GM21515 (cell line): ENCODE results near the gene ASAP3.

ENCODE experiments used
- ATAC-seq: cut with Tn5 transposase; IDR thresholded peaks from one replicate; pipeline ENCODE4 v1.9.1; 2021; ENCODE audit not compliant: unreplicated experiment

ASAP3 gene

DNA sequence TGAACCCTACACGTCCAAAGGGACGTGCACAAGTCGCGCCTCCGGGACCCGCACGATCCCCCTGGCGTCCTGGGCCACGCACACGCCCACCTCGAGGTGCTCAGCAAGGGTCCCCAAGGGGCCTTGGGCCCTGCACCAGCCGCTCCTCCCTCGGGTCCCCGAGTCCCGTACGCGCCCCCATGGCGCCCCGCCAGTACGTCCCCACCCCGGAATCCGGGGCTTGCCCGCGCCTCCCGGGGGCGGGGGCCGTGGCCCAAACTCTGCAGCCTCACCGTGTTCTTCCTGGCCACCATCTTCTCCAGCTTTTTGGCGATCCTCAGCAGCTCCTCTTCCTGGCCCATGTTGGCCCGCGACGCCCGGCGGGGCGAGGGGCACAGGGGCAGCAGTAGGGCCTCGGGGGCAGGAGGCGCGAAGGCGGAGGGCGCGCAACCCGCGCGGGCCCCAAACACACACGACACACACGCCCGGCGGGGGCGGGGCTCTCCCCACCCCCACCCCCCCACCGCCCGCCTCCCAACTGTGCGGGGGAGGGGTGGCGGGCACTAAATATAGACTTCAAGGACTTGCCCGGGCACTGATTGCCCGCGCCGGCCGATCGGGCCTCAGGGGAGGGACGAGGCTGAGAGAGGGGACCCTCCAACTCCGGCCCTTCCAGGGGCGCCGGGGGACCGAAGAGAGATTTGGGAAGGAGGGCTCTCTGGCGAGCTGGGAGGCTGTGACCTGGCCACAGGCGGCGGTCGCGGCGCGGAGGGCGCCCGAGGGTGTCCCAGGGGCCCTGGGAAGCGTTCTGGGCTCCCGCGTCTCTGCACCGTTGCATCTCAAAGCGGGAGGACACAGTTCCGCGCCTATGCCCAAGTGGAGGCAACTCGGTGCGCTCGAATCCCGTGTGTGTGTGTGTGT is 59.4 kb downstream of the ASAP3 start, which contains the start of gene TCEA3:
TCEA3 (minus strand) TSS at position 456 of the 900 bp plus-strand sequence; CDS start at position 341, 115 bp downstream.
- no peak for ATAC-seq

DNA sequence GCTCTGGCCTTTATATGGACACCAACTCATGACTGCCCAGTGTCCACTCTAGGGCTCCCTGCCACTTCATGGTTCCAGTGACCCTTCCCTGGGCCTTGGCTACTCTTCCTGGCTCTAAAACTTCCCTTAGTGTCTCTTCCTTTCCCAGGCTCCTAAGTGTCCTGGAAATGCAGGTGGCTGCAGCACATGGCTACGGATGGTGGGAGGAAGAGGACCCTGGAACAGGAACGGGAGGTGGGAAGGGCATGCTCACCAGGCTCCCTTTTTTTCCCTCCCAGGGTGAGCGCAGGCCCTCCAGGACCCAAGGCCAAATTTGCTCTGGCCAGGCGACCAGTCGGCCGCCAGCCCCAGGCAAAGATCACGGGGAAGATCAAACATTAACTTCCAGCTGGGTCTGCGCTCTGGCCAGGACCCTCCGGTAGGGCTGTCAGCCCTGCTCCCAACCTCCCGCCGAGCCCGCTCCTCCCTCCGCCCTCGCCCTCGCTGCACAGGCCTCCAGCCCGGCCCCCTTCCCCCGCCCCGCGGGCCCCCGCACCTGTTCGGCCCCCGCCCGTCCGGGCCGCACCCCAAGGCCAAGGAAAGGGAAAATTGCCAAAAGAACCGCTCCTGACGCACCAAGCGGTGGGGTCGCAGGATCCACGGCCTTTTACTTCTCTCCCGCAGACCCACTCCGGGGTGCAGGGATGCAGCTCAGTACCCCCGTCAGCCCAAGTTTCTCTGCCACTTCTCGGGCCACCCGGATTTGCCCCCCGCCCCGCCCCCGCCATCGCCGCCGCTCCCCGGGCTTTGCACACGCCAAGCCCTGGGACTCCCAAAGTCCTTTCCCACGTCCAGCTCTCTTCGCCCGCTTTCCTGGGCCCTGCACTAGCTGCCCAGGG is 60.3 kb downstream of the ASAP3 start:
- ATAC-seq = no peak

DNA sequence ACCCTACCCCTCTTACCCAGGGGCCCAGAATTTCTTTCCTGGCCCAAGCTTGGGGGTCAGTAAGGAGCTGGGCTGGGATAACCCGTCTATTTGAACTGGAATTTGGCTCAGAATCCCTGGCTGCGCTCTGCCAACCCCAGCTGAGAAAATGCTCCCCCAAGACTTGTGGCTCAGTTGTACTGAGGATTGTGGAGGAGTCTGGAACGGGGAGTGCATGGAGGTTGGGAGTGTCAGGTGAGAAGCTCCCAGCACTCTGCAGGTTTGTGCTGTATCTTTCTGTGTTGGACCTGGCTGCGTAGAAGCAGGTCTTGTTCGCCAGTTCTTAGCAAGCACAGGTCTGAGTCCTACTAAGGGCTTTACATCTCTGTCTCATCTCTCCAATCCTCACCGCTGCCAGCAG is 61.0 kb downstream of the ASAP3 start:
- no peak for ATAC-seq

DNA sequence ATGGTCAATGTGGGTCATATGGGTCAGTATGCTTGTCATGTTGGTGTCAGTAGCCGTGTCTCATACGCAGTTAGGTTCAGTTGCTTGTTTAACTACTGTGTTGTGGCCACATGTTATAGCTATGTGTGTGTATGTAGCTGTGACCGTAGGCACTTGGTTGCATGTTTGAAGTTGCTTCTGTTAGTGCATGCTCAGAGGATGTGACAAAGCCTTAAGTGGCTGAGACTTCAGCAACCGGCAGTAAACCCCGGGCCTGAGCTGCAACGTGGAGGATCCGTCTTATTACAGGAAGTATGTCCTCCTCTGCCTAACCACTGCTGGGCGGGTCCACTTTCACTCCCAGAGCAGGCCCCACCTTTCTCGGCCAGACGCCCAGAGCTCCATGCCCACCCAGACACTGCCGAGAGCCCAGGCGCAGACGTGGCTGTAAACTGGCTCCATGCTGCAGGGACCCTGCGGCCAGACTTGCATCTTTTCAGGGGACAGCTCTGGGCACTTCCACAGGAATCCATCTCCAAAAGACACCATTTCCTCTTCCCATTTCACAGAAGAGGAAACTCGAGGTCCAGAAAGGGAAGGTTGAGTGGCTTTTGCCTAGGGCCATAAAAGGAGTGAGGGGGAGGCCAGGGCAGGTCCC is 61.6 kb downstream of the ASAP3 start:
- ATAC-seq = no peak

DNA sequence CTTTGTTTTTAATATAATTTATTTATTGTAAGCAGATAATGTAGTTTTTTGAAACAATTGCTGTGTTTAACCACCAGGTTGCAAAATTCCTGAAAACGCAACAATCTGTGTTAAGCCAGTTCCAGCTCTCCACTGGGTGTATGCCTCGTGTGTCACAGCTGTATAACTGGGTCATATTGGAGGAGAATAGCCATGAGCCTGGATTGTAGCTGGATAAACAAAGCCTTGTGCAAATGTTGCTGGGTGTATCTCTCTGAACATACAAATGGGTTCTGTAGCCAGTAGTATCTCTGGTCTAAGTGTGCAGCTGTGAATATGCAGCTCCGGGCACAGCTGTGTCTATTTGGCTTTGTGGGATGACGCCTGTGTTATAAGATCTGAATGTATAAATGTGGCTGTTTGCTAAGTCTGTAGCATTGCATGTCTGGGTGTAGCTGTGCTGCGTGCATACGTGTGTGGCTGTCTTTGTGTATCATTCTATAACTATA is 62.2 kb downstream of the ASAP3 start:
- ATAC-seq = no peak

DNA sequence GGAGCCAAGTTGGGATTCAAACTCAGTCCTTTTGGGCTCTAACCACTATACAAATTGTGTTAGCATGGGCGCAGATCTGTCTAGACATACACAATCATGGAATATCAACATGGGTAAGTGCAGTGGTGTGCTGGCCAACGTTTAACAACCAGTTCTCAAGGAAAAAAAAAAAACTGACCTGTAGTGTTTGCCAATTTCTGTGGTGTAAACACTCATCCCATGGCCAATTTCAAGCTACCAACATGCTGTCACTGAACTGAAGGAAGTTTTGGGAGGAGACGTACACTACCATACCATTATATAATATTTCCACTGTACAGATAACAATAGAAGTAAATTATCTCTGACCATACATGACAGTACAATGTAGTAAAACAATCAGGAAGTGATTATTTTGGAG is 62.6 kb downstream of the ASAP3 start:
- no peak for ATAC-seq

DNA sequence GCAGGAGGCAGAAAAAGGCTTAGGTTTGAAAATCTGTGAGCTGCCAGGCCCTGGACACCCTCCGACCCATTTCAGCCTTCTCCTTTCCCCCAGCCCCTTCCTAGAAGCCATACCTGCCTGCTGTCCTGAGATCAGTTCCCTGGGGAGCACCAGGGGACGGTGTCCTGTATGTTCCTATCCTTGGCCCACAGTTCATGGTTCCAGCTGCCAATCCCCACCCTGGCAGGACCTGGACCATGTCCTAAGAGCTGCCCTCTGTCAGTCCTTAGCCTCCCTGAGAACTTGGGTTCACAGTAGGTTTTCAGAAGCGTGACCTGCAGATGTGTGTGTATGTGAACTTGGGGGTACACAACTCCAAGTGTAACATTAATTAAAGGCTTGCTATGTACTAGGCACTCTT is 63.2 kb downstream of the ASAP3 start:
- no peak for ATAC-seq

DNA sequence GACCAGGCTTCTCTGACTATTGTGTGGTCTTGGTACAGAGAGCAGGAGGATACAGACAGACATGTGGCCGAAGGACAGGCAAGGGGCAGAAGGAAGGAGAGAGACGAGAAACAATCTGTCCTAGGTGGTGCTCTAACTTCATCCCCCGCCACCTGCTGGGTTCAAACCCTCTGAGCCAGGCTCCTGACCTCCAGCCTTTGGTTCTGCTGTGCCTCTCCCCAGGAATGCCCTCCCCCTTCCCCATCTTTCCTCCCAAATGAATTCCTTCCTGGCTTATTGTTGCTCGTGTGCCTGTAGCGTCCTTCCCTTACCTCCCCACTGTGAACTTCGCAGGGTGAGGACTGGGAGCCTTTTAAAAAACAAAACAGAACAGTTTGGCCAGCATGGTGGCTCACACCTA is 64.8 kb downstream of the ASAP3 start:
- ATAC-seq = no peak

DNA sequence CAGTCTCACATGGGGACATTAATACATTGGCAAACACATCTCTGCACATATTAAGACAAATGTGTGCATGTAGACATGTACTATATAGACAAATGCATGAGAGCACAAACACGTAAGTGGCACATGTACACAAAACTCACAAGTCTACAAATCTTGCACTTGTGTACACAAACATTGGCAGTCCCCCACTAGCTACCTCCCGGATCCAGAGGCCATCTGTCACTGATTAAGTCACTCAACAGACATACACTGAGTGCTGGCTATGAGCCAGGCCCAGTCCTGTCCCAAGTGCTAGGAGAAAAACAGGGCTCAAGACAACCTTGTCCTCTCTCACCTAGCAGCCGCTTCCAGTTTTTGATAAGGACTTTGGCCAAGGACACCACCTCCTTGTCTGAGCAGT is 66.4 kb downstream of the ASAP3 start:
- ATAC-seq = no peak

DNA sequence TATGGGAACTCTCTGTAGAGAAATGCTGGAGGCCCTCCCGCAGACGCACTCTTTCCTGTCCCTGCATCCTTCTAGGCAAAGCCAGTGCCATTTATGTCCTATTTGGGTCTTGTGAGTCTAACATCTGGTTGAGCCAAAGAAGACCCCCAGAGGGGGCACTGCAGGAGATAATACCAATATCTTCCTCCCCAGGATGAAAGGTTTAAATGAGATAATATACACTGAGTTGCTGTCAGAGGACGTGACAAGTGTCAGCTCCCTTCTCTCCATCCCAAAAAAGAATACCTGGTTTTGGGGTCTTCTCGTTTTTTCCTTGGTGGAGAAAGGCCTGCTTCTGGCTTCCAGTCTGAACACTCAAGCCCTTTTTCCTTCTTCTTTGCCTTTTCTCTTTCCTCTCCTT is 67.0 kb downstream of the ASAP3 start:
- ATAC-seq = no peak

DNA sequence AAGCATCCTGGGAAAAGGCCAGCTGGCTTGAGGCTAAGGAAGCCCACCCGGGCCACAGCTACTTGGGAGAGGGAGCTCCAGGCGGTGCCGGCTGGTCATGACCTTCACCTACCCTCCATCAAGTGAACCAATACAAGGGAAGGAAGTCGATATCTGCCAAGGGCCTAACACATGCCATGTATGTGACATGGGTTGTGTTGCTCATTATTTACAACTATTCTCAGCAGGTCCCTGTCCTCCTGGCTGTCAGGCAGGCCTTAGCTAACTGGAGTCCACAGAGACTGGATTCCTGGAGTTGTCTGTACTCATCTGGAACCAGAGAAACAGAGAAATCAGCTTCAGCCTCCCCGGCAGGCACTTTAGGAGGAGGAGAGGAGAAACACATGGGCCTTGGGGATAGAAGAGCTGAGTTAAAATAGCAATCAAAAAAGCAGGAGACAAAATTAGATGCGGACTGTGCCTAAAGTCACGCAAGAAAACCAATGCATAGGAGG is 75.1 kb downstream of the ASAP3 start:
- ATAC-seq = no peak

DNA sequence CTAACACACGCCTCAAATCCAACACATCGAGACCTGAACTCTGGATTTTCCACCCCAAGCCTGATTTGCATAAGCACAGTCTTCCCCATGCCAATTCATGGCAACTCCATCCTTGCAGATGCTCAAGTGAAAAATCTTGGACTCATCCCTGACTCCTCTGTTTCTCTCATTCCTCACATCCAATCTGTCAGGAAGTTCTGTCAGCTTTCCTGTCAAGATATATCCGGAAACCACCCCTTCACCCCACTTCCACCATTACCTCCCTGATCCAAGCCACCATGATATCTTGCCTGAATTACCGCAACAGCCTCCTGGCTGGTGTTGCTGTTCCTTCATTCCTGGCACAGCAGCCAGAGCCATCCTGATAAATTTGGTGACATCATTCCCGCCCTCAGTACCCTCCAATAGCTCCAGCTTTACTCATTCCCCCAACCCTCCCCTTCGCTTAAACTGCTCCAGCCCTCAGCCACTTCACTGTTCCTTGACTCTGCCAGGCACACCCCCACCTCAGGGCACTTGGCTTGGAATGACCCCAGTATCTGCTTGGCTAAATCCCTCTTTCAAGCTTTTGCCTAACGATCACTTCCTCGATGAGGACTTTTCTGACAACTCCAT is 76.9 kb downstream of the ASAP3 start:
- no peak for ATAC-seq

DNA sequence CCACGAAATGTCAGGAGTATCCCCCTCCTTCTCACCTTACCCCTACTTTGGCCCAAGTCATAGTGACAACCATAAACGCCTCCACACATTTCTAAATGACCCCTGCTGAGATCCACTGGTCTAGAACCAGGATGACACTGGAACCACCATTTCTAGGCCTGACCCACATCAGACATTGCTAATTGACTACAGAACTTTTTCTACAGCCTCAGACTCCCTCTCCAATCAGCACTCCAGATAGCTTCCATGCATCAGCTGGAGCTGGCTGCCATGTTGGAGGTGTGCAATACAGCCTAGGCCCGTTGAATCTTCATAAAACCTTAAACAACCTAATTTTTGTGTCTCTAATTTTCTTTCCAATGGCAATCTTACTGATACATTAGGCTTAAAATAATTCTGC is 78.0 kb downstream of the ASAP3 start:
- no peak for ATAC-seq

DNA sequence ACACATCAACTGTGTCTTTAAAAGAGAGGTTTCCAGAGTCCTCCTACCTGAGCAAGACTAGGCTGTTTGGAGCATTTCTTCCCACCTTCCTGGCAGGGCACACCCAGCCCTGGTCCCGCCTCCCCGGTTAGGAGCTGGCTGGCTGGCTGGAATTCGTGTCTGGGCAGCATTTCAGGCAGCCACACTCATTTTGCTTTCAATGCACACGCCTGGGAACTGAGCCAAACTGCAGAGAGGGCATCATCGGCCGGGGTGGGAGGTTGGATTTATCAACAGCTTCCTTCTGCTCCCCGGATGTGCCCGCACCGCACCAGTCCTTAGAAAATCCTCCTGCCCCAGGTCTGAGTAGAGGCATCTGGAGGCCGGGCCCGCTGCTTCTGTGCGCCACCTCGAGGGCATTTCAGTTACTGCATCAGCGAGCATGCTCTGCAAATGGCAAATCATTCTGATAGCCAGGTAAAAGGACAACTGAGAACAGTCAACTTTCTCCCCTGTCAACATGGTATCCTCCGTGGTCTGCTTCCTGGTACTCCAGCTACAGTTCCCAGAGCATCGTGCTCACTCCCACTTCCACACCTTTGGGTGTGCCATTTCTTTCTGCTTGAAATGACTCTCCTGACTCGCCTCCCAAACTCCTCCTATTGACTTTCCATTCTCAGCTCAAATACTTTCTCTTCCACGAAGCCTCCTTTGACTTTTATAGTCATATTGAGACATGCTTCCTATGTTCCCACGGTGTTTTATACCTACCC is 80.1 kb downstream of the ASAP3 start:
- ATAC-seq = no peak

DNA sequence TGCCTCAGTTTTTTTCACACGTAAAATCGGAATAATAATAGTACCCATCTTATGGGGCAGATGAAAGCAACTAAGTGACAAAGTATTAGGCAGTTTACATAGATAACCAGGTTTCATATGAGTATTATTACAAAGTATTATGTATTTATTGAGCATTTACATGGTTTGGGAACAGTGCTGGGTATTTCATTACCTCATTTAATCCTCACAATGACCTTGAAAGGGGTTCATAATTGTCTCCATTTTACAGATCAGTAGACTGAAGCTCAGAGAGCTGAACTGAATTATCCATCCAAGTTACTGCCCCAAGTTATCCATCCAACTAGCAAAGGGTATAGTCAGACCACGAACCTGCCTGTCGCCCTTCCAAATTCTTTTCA is 80.6 kb downstream of the ASAP3 start:
- no peak for ATAC-seq

DNA sequence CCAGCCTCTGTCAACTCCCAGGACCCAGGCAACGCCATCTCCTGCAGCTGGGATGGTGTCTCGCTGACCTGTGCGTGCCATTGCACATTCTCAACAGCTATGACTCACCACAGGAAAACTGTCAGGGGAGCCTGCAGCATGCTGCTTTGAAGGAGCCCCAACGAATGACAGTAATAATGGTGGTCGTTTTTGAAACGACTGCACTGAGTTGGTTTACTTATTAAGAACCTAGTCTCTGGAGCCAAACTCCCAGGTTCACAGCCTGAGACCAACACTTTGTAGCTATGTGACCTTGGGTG is 81.0 kb downstream of the ASAP3 start:
- ATAC-seq = no peak

DNA sequence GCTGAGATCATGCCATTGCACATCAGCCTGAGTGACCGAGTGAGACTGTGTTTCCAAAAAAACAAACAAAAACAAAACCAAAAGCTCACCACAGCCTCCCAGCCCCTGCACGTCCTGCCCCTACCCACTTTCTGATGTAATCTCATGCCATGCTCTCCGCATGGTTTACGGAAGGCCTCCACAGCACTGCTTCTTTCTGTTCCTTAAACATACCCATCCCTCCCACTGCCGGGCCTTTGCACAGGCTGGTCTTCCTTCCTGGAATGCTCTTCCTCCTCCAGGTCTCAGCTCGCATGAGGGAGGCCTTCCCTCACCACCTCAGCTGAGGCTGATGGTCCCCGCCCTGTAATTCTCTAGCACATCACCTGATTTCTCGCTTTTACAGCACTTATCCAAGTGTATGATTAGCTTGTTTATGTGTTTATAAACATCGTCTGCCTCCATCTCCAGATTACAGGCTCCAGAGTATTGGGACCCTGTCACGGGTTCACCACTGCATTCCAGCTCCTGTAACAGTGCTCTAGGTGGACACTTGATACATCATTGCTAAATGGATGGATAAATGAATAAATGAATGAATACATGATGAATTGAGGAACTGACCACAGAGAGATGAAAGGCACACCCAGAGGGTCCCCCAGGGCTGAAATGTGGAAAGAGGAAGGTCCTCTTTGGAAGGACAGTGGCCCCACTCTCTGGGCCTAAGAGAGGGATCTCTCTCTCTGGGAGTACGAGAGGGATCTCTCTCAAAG is 81.5 kb downstream of the ASAP3 start:
- ATAC-seq = no peak

DNA sequence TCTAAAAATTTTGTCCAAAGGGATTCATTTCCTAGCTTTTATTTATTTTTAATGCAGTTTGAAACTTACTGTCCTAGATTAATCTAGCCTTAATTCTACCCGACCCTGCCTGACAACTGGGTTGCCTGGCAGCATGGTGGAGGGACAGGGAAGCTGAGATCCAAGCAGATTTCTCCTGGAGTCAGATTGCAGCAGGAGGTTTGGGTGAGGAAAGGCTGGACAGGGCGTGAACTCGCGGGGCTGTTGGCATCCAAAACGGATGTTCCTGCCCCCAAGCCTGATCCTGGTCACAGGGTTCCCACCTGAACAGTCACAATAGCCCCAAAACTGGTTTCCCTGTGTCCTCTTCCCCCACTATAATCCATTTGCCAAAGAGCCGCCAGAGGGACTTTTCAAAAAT is 82.7 kb downstream of the ASAP3 start:
- ATAC-seq = no peak

DNA sequence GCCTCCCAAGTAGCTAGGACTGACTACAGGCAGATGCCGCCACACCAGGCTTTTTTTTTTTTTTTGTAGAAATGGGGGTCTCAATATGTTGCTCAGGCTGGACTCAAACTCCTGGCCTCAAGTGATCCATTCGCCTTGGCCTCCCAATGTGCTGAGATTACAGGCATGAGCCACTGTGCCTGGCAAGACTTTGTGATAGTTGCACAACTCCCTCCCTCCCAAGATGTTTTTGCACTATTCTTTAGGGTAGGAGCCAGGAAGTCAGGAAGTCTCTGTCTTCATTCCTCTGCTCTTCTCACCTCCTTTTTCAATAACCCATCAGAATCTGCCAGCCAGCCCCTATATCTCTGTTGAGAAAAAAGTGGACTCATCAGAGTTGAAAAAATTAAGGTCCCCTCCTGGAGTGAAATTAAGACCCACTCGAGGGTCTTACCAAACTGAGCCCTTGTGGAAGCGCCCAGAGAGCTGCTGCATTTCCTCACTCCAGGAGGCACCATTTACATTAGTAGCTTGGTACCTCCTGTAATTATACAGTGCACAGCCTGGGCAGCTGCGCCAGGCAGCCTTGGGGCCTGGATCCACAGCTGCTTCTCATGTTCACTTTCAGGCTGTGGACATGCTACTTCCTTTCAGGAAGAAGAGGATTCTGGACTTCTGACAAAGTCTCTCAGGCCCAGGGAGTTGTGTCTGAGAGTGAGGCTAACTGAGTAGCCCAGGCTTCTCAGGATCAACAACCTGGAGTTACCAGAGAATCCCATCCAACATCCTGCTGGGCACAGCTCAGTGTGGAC is 83.5 kb downstream of the ASAP3 start:
- ATAC-seq = no peak
